Esophagus mucosa (tissue), 1 donor: ENCODE results near the gene HOMER2. TPM values are rescaled to one million over a fixed set of nuclear protein-coding genes. Genes with fewer than 3 reads are reported as not detected.
"Not testable (repeated sequence)": the region's sequence is repeated elsewhere in the genome, so short reads cannot be mapped to it uniquely, and the experiment has no call there.

ENCODE experiments used
- ATAC-seq: fragments of 200-7000 bp; cut with Tn5 transposase; one replicate; pipeline ENCODE4 v1.9.1; 2020
- total RNA-seq: library from RNA; stranded (reverse); gene quantifications from one replicate; pipeline ENCODE4 v1.2.4, GENCODE V29; 2023
- donor health status: DM: yes; HTN: yes; CAD: no.

The HOMER2 gene
- total RNA-seq: 26.3 TPM

DNA sequence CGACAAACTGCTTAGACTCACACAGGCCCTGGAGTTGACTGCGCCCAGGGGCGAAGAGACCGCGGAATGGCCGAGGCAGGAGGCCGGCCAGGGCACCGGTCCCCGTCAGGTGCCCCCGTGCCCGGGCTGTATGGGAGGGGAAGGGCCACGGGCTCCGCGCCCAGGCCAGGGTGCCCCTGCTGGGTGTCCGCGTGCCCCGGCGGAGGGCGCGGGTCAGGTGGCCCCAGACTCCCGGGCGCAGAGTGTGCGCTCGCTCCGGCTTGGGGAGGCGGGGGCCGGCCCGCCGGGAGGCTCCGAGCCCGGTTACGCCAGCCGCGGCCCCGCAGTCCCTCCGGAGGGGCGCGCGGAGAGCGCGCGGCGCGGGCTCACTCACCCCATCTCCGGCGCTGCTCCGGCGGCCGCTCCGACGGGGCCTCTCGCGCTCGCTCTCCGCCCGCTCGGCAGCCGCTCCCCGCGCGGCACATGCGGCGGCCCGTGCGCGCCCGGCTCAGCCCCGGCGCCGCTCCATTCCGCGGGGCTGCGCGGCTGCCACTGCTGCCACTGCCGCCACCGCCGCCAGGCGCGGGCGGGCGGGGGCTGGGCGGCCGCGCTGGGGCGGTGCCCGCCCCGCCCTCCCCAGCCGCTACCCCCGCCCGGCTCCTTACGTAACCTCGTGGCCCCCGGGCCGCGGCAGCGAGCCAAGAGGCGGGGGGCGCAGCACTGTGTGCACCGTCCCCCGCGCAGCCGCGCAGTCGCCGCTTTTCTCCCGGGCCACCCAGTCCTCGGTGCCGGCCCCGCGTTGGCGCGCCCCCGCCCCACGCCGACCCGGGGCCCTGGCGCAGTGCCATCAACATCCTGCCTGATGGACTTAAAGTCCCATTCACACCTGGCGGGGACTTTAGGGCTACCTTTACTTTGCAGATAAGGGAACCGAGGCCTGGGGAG is at the start of gene HOMER2:
Gene HOMER2, minus strand, starts transcription at position 563 of the 924 bp plus-strand sequence. Its CDS starts 185 bp downstream, at position 378.
- peak; percentile 64 for ATAC-seq

- not testable (repeated sequence) for ATAC-seq
Measured at GRCh38 chr15:83000672-83001031, 48.1 kb upstream of the HOMER2 start.

DNA sequence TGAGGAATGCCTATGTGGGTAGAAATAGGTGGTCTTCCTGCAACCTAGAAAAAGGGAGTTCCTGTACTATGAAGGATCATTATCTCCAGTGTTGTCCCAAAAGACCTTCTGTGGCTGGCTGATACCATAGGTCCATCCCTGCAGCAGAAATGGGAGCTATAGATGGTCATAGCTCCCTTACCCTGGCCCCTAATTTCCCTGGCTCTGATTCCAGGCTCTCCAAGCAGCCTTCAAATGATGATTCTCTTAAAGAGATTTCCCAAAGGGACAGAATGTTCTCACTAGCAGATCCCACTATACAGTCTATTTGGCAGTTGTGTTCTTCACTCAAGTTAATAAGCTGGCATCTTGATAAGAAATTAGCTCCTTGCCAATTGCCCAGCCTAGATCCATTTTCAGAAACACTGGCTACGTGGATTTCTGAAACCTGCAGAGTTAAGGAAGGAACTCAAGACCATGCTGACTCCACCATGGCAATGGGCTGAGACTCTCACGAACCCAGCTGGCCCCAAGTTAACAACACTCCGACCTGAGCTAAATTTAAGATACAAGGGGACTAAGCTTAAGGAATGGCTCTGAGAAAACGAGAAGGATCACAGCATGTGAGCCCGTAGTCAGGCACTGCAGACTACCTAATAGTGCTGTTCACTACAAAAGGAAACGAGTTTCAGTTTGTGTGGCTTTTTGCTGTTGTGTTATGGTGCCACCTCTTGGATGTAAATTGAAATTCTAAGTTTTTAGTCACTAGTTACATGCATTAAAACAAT is 47.6 kb upstream of the HOMER2 start:
- peak; percentile 86 for ATAC-seq

GRCh38 chr15:82999426-82999825 is 46.9 kb upstream of the HOMER2 start:
- ATAC-seq: peak; percentile 44

- ATAC-seq: no peak
Measured at GRCh38 chr15:82995938-82996337, 43.4 kb upstream of the HOMER2 start.

DNA sequence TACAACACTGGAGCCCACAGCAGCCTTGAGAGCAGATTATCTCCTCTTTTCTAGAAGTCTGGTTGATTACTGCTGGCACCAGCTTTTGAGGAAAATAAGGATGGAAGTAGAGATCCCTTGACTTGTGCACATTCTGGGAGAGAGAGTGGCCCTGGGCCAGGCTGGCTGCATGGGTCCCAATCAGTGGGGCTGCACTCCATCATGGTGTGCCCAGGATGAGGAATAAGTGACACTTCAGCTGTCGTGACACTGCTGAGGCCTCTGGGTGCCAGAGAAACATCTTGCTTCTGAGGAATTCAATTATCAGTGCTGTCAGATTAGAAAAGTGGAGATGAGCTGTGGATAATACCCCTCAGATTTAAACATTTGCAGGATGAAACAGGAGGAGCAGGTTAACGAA is 42.6 kb upstream of the HOMER2 start:
- no peak for ATAC-seq

GRCh38 chr15:82993144-82993543 is 40.6 kb upstream of the HOMER2 start:
- ATAC-seq: no peak

GRCh38 chr15:82992436-82992998 is 40.0 kb upstream of the HOMER2 start:
- ATAC-seq: no peak

DNA sequence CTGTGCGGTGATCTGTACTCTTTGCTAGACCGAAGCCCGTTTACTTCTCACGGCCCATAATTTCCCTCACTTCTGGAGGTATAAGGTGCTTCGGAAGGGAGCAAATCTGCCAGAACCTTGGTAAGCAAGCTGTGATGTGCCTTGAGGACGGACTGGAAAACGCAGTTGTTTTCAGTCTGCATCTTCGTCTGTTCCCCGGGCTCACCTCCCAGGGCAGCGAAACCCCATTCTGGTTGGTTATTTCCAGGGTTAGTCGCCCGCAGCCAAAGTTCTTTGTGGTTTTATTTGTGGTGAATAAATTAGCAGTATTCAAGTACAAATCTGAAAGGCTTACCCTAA is 33.9 kb upstream of the HOMER2 start:
- ATAC-seq: peak; percentile 29

GRCh38 chr15:82985688-82986441 is 33.3 kb upstream of the HOMER2 start, which contains the start of gene RAMAC:
Gene RAMAC, plus strand, starts transcription at chr15:82986210. Its CDS starts 2,809 bp downstream, at chr15:82989019.
- peak; percentile 95 for ATAC-seq

DNA sequence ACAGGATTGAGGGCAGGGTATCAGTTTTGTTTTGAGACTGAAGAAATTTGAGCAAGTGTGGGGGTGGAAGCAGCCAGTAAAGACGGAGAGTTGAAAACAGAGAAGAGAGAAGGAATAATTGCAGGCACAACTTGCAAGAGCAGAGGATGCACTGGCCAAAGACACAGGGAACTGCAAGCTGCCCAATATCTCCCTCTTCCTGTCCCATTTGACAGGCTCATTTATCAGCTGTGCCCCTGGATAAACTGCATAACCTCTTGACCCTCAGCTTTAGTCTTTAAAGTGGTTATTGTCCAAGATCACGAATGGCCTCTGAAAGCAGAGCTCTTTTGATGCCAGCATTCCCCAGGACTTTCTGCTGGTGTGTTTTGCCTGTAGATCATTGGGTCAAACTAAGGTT is 28.5 kb upstream of the HOMER2 start:
- ATAC-seq: no peak

DNA sequence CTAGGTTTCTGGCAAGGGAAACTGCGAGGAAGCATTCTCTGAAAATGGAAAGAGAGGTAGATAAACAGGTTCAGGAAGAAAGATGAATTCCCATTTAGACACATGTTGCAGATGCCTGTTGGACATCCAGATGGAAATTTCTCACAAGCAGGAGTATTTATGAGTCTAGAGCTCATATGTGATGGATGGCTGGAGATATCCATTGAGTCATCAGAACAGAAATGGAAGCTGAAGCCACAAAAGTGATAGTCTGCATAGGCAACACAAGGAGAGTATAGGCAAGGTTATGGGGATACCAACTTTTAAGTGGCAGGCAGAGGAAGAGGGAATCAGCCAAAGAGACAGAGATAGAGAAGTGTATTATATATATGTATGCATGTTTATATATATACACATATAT is 27.2 kb upstream of the HOMER2 start:
- ATAC-seq: no peak

DNA sequence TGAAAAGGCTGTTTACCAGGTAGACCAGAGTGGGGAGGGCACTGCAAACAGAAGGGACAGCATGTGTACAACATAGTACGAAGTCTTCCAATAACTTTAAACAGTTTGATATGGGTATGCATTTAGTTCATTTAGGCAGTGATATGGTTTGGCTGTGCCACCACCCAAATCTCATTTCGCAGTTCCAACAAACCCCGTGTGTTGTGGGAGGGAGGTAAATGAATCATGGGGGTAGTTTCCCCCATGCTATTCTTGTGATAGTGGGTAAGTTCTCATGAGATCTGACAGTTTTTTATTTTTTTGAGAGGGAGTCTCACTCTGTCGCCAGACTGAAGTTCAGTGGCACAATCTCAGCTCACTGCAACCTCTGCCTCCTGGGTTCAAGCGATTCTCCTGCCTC is 25.9 kb upstream of the HOMER2 start:
- no peak for ATAC-seq

DNA sequence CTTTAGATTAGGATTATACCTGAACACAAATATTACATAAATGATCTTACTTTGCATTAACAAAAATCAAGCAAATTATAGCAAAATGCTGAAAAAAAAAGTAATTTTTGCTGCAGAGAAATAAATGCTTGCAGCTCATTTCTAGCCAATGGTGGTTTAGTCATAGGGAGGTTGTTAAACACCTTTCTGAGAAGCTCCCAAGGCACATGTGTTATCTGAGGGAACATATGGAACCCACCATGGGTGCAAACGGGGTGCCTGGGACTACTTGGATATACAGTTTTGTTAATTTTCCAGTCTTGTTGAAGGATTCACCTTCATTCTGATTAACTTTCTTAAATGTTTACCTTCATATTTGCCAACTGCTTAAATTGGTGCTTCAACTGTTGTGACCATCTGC is 24.6 kb upstream of the HOMER2 start:
- ATAC-seq: no peak

DNA sequence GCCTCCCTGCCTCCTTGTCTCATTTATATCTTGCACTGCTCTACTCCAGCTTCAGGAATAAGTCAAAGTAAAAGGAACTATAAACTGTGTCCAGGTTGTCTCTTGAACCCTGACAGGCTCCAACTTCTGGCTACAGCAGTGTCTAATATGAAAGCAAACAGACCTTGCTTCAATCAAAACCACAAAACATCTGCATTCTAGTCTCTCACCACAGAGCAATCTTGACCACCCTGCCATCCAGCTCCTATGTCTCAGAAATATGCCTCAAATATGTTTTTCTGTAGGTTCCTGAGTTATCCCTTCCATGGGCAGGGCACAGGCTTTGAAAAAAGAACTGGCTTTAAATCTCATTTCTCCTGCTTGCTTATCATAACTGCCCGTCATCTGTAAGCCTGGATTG is 20.5 kb upstream of the HOMER2 start:
- ATAC-seq: no peak

GRCh38 chr15:82971218-82971984 is 18.9 kb upstream of the HOMER2 start:
- no peak for ATAC-seq

GRCh38 chr15:82970696-82971095 is 18.2 kb upstream of the HOMER2 start:
- ATAC-seq: no peak

DNA sequence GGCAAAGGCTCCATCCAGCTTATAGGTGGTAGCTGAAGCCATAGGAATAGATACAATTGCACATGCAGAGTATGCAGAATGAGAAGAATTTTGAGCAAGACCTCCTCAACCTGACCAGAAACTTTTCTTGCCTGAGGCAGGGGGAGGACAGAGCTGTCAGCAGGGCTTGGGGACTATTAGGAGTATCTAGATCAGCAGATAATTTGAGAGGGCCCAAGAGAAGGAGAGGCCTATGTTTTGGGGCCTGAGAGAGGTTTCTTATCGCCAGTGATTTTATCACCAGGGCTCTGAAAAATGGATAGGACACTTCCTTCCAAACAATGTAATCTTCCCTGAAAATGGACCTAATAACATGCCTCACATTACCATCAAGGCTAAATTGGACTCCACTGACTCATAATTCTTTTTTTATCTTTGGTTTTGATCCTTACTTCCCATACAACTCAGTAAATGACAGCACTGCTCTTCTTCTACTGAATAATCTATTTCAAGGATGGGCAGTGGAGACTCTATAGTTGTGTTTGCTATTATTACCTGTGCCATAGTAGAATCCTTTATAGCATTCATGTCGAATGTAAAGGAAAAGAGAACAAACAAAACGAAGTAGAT is 17.7 kb upstream of the HOMER2 start:
- no peak for ATAC-seq

GRCh38 chr15:82969353-82969752 is 16.8 kb upstream of the HOMER2 start:
- ATAC-seq: no peak

- ATAC-seq: no peak
Measured at GRCh38 chr15:82968066-82968465, 15.5 kb upstream of the HOMER2 start.

DNA sequence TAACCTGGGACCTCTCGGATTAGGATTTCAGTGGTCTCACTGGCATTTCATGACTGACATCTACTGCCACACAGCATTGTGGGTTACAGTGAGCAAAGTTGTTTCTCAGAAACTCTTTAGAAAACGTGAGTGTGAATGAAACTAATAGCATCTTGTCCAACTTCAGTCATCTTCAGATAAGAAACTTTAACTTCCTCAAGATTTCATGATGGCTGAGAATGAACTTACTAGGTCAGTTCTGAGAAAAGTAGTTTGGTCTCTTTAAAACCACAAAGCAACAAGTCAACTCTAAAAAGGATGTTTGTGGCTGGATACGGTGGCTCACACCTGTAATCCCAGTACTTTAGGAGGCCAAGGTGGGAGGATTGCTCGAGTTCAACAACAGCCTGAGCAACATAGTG is 14.2 kb upstream of the HOMER2 start:
- ATAC-seq: no peak
